Stimulated activated CD4-positive, alpha-beta T cell treated with anti-CD3 and anti-CD28 coated beads, Interleukin-4, amount 100 ng/mL, for 24 hours (primary cell): ENCODE results near the gene SORBS2.

Experiments used
- DNase-seq: peaks from one replicate; pipeline ENCODE4 v3.0.0-alpha.2; 2020

SORBS2 gene

DNA sequence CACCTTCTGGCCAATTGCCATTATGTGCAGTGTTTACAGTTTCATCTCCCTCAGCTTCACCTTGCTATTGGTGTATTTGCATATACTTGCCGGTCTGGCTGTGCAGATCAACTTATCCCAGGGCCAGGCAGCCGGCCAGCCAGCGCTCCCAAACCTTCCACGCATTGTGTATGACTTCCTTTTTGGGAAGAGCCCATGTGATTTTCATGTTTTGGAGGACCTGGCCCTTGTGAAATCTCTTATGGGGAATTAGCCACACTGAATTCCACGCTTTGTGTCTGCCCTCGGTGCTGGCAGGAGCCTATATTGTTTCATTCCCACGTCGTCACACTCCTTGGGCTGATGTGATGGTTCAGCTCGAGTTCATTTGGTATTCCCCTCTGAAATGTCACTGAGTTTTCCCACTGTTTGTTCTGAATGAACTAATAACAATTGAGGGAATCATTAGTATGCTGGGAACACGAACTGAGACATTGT is 270.7 kb downstream of the SORBS2 start:
- no peak for DNase-seq

DNA sequence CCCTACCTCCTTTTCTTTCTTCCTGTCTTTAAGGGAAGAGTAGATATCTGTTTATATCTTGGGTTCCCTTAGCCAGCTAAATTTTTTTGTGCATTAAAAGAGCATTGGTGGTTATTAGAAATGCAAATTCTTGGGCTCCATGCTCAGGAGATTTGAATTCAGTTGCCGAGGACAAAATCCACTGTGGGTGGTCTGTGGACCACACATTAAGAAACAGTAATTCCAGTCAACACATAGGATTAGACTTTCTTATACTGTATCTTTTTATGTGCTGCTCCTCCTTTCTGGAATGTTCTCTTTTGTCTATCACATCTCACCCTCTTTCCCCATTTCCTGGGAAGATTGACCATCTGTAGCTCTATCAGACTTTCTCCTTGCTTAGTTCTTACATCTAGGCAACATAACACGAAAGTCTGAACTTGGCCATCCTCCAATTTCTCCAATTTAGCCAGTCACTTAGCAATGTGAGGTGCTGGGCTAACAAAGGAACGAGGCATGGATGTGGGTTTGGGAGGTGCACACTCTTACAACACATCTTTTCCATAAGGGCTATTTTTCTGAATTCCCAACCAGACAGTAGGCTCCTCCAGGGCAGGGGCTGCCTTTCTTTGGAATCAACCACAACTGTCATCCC is 271.4 kb downstream of the SORBS2 start:
- DNase-seq: no peak

DNA sequence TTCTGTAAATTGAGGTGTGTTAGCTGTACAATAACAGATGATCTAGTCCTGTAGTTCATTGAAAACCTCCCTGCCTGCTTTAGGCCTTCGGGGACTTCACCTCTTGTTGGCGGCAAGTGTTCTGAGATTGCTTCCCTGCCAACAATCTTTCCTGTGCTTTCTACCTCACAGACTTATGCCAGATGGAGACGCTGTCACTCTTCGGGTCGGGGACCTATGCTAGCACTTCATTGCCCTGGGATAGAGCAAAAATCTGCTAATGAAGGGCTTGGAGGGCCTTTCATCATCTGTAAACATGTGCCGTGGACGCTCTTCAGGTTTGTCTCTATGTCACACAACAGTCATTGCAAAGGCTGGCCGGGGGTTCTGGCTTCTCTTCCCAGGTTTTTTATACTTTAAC is 272.0 kb downstream of the SORBS2 start:
- DNase-seq: no peak

DNA sequence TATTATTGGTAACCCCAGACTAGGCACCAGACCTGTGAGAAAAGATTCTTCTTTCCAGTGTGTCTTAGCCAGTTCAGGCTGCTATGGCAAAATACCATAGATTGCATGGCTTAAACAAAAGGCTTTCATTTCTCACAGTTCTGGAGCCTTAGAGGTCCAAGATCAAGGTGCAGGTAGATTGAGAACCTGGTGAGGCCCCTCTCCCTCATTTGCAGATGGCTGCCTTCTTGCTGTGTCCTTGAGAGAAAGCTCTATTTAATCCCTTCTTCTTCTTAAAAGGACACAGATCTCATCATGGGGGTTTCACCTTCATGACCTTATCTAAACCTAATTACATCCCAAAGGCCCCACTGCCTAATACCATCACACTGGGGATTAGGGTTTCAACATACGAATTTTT is 273.2 kb downstream of the SORBS2 start:
- DNase-seq: no peak

DNA sequence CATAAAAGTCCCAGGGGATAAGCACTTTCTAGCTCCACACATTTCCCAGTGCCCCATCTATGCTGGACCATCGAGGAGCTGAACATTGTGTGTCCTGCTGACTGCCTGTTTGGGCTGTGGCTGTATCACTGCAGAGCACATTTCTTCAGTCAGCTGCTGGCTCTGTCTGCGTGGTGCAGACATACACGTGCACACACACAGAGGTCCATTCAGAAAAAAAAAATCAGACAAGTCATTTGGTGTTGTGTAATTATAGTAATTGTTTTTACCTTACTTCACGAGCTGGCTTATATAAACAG is 275.6 kb downstream of the SORBS2 start:
- DNase-seq: no peak

DNA sequence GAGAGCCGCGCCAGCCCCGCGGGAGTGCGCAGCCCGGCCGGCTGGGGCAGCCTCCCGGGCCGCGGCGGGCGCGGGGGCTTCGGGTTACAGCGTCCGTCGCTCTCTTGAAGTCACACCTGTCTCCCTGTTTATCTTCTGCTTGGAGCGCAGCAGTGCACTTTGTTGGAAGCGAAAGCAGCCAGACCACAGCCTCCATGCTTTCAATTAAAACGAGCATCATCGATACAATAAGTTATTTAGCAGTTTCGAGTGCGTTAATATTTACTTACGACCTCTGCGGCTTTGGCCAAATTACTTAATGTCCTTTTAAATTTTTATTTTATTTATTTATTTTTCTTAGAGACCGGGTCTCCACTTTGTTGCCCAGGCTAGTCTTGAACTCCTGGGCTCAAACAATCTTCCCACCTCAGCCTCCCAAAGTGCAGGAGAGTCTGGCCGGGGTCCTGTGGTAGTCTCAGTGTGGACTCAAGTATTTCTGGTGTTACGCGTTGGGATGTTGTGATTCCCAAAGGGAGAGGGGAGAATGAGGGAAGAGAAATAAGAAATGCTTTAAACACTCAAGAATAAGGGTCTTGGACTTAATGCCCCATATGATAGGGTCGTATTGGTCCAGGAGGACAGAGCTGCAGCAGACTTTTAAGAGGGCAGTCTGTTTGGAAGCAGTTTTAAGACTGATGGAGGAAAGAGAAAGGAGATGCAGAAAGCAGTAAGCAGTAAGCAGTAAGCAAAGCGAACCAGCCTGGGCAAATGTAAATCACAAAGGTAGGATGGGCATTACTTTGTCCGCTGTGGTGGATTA is 276.2 kb downstream of the SORBS2 start:
- DNase-seq: no peak
